GM21526 (cell line): Measurements from ENCODE around the gene VTCN1.
"Not testable (repeated sequence)": the region's sequence is repeated elsewhere in the genome, so short reads cannot be mapped to it uniquely, and the experiment has no call there.

Source experiments
- ATAC-seq: cut with Tn5 transposase; IDR thresholded peaks from one replicate; pipeline ENCODE4 v1.9.1; 2021; ENCODE audit warnings: moderate library complexity; ENCODE audit not compliant: unreplicated experiment, low FRiP score

The VTCN1 gene

DNA sequence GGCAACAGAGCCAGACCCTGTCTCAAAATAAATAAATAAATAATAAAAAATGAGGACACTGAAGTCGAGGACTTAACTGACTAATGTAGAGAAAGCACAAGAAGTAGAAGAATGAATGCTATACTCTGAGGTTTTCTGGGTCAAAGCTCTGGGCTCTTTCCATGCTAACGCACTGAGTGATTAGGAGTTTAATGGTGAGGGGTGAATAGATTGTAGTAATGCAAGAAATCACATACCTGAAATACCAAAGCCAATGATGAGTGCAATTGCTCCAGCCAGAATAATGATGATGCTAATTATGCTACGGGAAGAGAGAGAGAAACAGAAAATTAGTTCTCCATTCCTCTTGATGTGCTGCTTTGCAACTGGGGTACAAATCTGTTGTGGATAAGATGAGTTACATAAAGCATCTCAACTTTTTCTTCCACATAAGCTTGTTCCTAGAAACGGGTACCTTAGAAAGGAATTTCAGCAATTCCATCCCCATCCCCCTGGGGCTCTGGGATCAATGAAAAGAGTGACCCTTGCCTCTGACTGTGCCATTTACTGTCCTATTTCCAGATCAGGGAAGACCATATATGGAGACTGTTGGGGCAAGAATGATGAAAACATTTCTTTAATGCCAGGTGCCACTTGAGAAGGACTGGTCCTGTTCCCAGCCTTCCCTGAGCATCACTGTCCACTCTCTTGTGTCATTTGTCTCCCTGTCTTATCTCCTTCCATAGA is 40.7 kb downstream of the VTCN1 start:
- no peak for ATAC-seq

- ATAC-seq, result no peak
Measured at GRCh38 chr1:117167402-117167801, 43.3 kb downstream of the VTCN1 start.

DNA sequence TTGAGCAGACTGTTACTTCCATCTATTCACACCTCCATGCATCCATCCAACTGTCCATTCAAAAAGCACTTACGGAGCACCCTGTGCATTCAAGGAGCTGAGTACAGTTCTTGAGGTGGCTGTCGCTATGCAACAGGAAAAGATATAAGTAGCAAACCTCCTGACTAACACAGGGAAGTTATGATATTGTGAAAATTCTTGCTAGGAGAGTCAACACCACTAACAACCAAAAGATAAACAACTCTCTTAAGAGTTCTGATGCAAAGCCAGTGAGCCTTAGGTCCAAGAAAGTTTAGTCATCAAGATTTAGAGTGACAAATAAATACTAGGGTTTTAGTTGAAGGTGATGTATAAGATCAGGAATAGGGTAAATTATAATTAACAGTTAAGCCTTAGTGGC is 44.7 kb downstream of the VTCN1 start:
- ATAC-seq, result no peak

GRCh38 chr1:117164209-117164608 is 46.5 kb downstream of the VTCN1 start:
- ATAC-seq, result no peak

GRCh38 chr1:117162816-117163215 is 47.9 kb downstream of the VTCN1 start:
- ATAC-seq, result no peak

GRCh38 chr1:117161887-117162286 is 48.8 kb downstream of the VTCN1 start:
- ATAC-seq, result no peak

DNA sequence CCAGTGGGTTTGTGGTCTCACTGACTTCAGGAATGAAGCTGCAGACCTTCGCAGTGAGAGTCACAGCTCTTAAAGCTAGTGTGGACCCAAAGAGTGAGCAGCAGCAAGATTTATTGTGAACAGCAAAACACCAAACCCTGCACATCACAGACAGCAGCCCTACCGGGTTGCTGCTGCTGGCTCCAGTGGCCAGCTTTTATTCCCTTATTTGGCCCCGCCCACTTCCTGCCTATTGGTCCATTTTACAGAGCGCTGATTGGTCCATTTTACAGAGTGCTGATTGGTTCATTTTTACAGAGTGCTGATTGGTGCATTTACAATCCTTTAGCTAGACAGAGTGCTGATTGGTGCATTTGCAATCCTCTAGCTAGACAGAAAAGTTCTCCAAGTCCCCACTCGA is 59.4 kb downstream of the VTCN1 start:
- not testable (repeated sequence) for ATAC-seq

DNA sequence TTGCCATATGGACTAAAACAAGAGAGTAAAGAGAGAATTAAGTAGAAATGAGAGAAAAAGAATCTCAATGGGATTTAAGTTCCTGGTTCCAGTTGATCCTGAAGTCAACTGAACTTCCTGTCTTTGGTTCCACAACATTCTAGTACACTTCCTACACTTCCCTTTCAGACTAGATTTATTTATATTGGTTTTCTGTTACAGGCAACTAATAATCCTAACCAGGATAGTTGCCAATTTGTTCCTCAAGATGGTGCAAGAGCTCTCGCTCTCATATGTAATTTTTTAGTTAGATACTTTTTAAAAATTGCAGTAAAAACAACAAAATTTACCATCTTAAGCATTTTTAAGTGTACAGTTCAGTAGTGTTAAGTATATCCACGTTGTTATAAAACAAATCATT is 60.4 kb downstream of the VTCN1 start:
- no peak for ATAC-seq

DNA sequence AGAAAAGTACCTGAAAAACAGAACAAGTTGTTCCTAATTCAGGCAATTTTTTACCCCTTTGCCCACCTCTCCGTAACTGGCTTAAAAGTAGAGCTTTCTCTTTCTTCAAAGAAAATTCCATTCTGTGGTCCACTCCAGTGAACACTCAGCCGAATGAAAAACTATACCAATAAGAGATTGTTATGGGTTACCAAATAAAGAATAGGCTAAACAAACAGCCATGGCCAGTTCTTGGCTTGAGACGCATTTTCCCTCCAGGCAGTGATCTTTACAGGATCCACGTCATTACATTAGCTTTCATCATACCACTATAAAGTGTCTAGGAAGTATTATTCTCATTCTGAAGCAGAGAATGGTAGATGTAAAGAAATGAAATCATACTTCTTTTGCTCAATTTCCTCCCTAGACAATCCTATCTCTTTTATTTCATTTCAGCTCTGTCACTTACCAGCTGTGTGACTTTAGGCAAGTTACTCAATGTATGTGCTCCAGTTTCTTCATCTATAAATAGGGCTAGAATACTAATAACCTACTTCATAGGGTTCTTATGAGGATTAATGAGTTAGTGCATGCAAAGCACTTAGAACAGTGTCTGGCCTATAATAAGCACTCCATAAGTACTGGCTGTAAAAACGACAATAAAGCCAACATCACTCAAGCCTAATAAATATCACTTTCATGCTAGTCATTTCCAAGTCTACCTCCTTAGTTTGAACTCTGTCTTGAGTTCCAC is 62.7 kb downstream of the VTCN1 start:
- ATAC-seq, result no peak

GRCh38 chr1:117147341-117147831 is 63.3 kb downstream of the VTCN1 start:
- ATAC-seq, result no peak

GRCh38 chr1:117146575-117147340 is 64.0 kb downstream of the VTCN1 start:
- no peak for ATAC-seq

- no peak for ATAC-seq
Measured at GRCh38 chr1:117146072-117146471, 64.7 kb downstream of the VTCN1 start.

DNA sequence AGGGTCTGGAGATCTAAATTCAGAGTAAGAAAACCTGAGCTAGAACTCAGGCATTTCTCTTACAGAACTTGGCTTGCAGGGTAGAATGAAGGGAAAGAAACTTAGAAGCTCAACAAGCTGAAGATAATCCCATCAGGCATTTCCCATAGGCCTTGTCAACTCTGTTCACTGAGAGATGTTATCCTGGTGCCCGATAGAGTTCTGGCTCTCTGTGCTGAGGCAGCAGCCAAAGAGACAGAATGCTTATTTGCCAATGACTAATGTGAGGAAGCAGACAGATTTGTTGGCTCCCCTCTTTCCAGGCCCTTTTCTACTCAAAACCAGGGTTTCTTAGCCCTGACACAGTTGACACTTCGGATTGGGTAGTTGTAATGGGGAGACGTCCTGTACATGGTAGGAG is 66.9 kb downstream of the VTCN1 start:
- ATAC-seq, result no peak

DNA sequence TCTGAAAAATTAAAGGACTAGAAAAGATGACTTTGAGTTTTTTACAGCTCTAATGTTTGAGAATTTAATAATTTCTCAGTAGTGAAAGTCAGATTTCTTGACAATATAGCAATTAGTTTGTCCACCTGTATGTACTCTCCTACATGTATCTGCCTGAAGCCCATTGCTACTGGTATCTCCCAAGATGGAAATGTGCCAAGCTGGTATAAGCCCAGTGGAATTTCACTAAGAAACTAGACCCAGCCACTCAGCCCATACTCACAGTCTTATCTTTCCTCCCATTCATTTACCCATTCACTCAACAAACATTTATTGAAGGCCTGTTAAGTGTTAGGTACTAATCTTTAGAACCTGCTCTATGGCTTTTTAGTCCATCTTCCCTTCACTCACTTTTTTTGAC is 67.6 kb downstream of the VTCN1 start:
- no peak for ATAC-seq

DNA sequence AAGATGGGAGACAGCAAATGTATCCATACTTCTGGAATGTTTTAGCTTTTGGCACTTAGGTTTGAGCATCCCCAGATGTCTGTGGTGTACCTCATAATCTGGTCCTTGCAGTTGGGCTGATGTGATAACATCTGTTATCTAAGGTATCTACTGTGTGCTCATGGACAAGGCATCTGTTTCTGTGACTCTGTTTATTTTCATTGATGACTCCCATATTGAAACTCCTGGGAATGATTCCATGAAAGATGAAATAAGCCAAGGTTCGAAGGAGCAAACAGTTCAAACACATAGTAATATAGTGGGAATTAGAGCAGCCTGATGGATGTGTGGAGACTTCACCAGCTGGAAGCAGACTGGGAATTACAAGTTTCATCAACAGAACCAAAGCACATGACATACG is 68.5 kb downstream of the VTCN1 start:
- ATAC-seq, result no peak

- no peak for ATAC-seq
Measured at GRCh38 chr1:117138561-117138960, 72.2 kb downstream of the VTCN1 start.

DNA sequence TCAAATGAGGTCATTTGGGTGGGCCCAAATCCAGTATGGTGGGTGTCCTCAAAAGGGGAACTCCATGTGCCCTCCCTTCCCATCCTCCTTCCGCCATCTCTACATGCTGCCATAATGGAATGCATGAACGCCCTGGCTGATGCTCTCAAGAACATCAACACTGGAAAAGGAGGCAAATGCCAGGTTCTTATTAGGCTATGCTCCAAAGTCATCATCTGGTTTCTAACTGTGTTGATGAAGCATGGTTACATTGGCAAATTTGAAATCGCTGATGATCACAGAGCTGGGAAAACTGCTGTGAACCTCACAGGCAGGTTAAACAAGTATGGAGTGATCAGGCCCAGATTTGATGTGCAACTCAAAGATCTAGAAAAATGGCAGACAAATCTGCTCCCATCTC is 72.6 kb downstream of the VTCN1 start:
- no peak for ATAC-seq

GRCh38 chr1:117137281-117137855 is 73.4 kb downstream of the VTCN1 start:
- no peak for ATAC-seq

DNA sequence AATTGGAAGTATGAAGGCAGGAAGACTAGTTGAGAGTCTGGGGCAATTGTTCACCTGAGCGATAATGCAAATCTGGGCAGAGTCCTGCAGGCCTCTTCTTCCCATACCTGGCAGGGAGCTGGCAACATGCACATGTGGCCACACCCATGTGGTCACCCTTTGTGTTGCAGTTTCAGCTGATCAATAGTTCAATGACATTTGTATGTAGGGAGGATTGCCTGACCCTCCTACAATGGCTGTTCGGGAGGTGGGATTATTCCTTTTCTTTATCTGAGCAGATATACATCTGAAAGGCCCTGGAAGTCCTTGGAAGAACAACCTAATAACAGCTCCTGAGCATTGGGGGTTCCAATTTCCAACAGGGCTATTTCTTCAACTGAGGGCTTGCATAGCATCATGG is 74.0 kb downstream of the VTCN1 start:
- no peak for ATAC-seq

DNA sequence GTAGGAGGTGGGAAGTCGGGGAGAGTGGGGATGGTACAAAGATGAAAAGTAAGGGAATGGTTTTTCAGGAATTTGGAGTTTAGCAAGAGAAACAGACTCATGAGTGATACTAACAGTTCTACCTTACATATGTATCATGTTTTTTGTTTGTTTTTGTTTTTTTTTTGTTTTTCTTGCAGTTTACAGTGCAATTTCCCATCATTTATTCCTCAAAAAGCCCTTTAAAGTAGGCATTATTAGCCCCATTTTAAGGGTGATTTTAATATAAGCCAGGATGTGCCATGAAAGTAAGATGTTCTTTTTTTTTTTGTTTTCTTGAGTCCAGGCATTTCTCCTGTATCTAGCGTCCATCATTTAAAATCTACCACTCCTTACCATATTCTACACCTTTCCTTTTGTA is 75.4 kb downstream of the VTCN1 start:
- no peak for ATAC-seq

- ATAC-seq, result no peak
Measured at GRCh38 chr1:117130526-117130925, 80.2 kb downstream of the VTCN1 start.
